Spleen (tissue), 11 donors: ENCODE data around the gene TMSB15A. TPM values are rescaled to one million over a fixed set of nuclear protein-coding genes. Genes with fewer than 3 reads are reported as not detected.
"Not testable (repeated sequence)": the region's sequence is repeated elsewhere in the genome, so short reads cannot be mapped to it uniquely, and the experiment has no call there.

Experiments used
- DNase-seq: peaks from one replicate; pipeline ENCODE4 v3.0.0-alpha.2; 2020
- H3K27ac ChIP-seq, 8 donors: fragments of 200-600 bp; sonication (generic) in 7 of 8; 1 replicate in 4 of 8; 2 replicates in 4 of 8; pipeline versions ENCODE4 v1.5.0 to v1.8.0; 2016 to 2021; ENCODE audit warnings: inconsistent platforms in 4 of 8, mild to moderate bottlenecking in 4 of 8, moderate library complexity in 1 of 8
- H3K27me3 ChIP-seq, 7 donors: fragments of 200-600 bp; sonication (generic) in 6 of 7; replicated peaks in 1 of 7; 1 replicate in 4 of 7; 2 replicates in 3 of 7; pipeline versions ENCODE4 v1.5.0 to v1.8.0; 2016 to 2021; ENCODE audit warnings: inconsistent platforms in 3 of 7, mild to moderate bottlenecking in 1 of 7
- H3K36me3 ChIP-seq, 6 donors: fragments of 200-600 bp; sonication (generic) in 5 of 6; 1 replicate in 4 of 6; 2 replicates in 2 of 6; pipeline versions ENCODE4 v1.5.0 to v1.8.0; 2016 to 2021; ENCODE audit warnings: inconsistent platforms in 2 of 6
- H3K4me1 ChIP-seq, 6 donors: fragments of 200-600 bp; sonication (generic) in 5 of 6; 1 replicate in 3 of 6; 2 replicates in 3 of 6; pipeline versions ENCODE4 v1.5.0 to v1.8.0; 2016 to 2021; ENCODE audit warnings: inconsistent platforms in 3 of 6
- H3K4me3 ChIP-seq, 8 donors: fragments of 200-600 bp; sonication (generic) in 7 of 8; 1 replicate in 4 of 8; 2 replicates in 4 of 8; pipeline versions ENCODE4 v1.5.0 to v1.8.0; 2016 to 2021; ENCODE audit warnings: inconsistent platforms in 4 of 8, mild to moderate bottlenecking in 4 of 8, moderate library complexity in 2 of 8
- H3K9me3 ChIP-seq, 8 donors: fragments of 200-600 bp; sonication (generic) in 7 of 8; 1 replicate in 4 of 8; 2 replicates in 4 of 8; pipeline versions ENCODE4 v1.5.0 to v1.8.0; 2016 to 2021; ENCODE audit warnings: inconsistent platforms in 4 of 8
- CTCF ChIP-seq, 11 experiments: fragments of 200-600 bp in 7 of 11; fragments of 450-650 bp in 4 of 11; sonication (generic) in 4 of 11; IDR thresholded peaks in 8 of 11; conservative IDR thresholded peaks in 3 of 11; 1 replicate in 7 of 11; 2 replicates in 4 of 11; pipeline versions ENCODE4 v1.4.0 to v1.8.0; 2016 to 2021; ENCODE audit warnings: antibody characterized with exemption in 11 of 11, inconsistent platforms in 4 of 11, mild to moderate bottlenecking in 1 of 11
- POLR2A ChIP-seq, 3 donors: fragments of 450-650 bp; IDR thresholded peaks; one replicate each; pipeline ENCODE4 v1.5.1; 2017; ENCODE audit warnings: antibody characterized with exemption in 3 of 3, mild to moderate bottlenecking in 1 of 3
- POLR2AphosphoS5 ChIP-seq, 3 donors: sonication (generic); formaldehyde crosslinking; IDR thresholded peaks; one replicate each; pipeline ENCODE4 v1.5.1; 2017; ENCODE audit warnings: antibody characterized with exemption in 3 of 3
- WGBS, 5 donors: extraction: QIAGEN DNeasy Blood & Tissue Kit in 3 of 5; methylation state at CpG; one replicate each; pipeline versions ENCODE4 v1.1.5 to v1.1.7; 2013 to 2018; 5-methylcytosine and 5-hydroxymethylcytosine counted together
- intact Hi-C: fragments of 100-400 bp; cut with DNase I; formaldehyde crosslinking; loops from one replicate; pipeline ENCODE4 v1.15.0; 2023; ENCODE audit warnings: low total_unique reads
- polyA plus RNA-seq, 3 donors: library from polyadenylated mRNA; stranded (reverse); fragments of 200-250 nt; gene quantifications; one replicate each; pipeline ENCODE4 v1.2.1, GENCODE V29; 2013
- total RNA-seq, 7 donors: library from RNA; depleted of rRNA in 3 of 7; stranded (reverse); fragments of >200 nt in 3 of 7; fragmentation: NEBNext Ultra II Directional in 4 of 7; extraction: Animal tissue kit (Norgen Biotek cat#: 25700) in 4 of 7; gene quantifications; one replicate each; pipeline versions ENCODE4 v1.1.0 to v1.2.1, GENCODE V29; 2016 to 2021
- donor health status: healthy with polysubstance abuse.
- donor health status: DM: no; HTN: no; CAD: no; lungs with moderate emphysema.
- donor health status: DM: no; HTN: no; CAD: no.
- donor health status: Bipolar disorder and iron deficiency.
- donor health status: healthy.
- donor health status: DM: no; HTN: no; CAD: no.
- donor health status: DM: yes; HTN: yes; CAD: no.

Gene TMSB15A
- total and polyA plus RNA-seq, 10 donors: 0.57 to 3.0 (median 1.0) TPM; not detected in 5

GRCh38 chrX:102548231-102548630 is 31.7 kb upstream of the TMSB15A start:
- no peaks in the 10 kb centered on the region for H3K36me3 ChIP-seq
- H3K27ac ChIP-seq: no peak overlapping the region
- no peak for TF ChIP-seq POLR2AphosphoS5 (IDR thresholded peaks at IDR 0.05)
- TF ChIP-seq POLR2A (IDR thresholded peaks at IDR 0.05): no peak
- TF ChIP-seq CTCF (IDR thresholded peaks at IDR 0.05 in 8 of 11, conservative IDR thresholded peaks at IDR 0.05 in 3 of 11): no peak
- DNase-seq: no peak
- no peaks in the 10 kb centered on the region for H3K4me1 ChIP-seq
- 82 to 98% (median 92%) methylated on average over 11 to 23 of the region's 23 CpGs for WGBS, 5 donors
- H3K4me3 ChIP-seq: no peak overlapping the region
- H3K27me3 ChIP-seq: peaks cover 0 to 15% (median 9%) of the 10 kb centered on the region in 7 donors
- H3K9me3 ChIP-seq: no peaks in the 10 kb centered on the region
- intact Hi-C loops: no loop called here

GRCh38 chrX:102546828-102547493 is 30.4 kb upstream of the TMSB15A start:
- Histone ChIP-seq H3K27me3 (peaks cover 0 to 15% (median 9%) of the 10 kb centered on the region in 7 donors), H3K4me1 (no peaks in the 10 kb centered on the region), H3K9me3 (no peaks in the 10 kb centered on the region), H3K36me3 (no peaks in the 10 kb centered on the region), H3K4me3 (peak overlapping the region in 3 of 8 donors; percentile 13 to 26 (median 16)), H3K27ac (no peak overlapping the region)
- no peak for TF ChIP-seq POLR2AphosphoS5 (IDR thresholded peaks at IDR 0.05)
- no peak for TF ChIP-seq POLR2A (IDR thresholded peaks at IDR 0.05)
- TF ChIP-seq CTCF (IDR thresholded peaks at IDR 0.05 in 8 of 11, conservative IDR thresholded peaks at IDR 0.05 in 3 of 11): no peak
- intact Hi-C loops: no loop called here
- DNase-seq: no peak
- 14 to 57% (median 34%) methylated on average over 24 to 35 of the region's 35 CpGs for WGBS, 5 donors

GRCh38 chrX:102546175-102546574 is 29.6 kb upstream of the TMSB15A start:
- H3K36me3 ChIP-seq, H3K4me1 ChIP-seq, H3K27ac ChIP-seq, intact Hi-C loops, DNase-seq, H3K9me3 ChIP-seq, H3K4me3 ChIP-seq: not testable (repeated sequence)
- peaks cover 0 to 16% (median 9%) of the 10 kb centered on the region in 7 donors for H3K27me3 ChIP-seq
- 69 to 86% (median 80%) methylated on average over 5 of the region's 5 CpGs for WGBS, 5 donors

- TF ChIP-seq POLR2A (IDR thresholded peaks at IDR 0.05): no peak
- TF ChIP-seq POLR2AphosphoS5 (IDR thresholded peaks at IDR 0.05): no peak
- TF ChIP-seq CTCF (IDR thresholded peaks at IDR 0.05 in 8 of 11, conservative IDR thresholded peaks at IDR 0.05 in 3 of 11): no peak
- Histone ChIP-seq H3K4me3 (no peak overlapping the region), H3K9me3 (peaks cover 0 to 3% (median 0%) of the 10 kb centered on the region in 8 donors), H3K27me3 (peaks cover 0 to 5% (median 0%) of the 10 kb centered on the region in 7 donors), H3K27ac (no peak overlapping the region), H3K4me1 (no peaks in the 10 kb centered on the region), H3K36me3 (no peaks in the 10 kb centered on the region)
- WGBS, 5 donors: 71 to 97% (median 85%) methylated on average over 2 of the region's 2 CpGs
- DNase-seq: no peak
- intact Hi-C loops: no loop called here
Observed at GRCh38 chrX:102535958-102536357, 19.4 kb upstream of the TMSB15A start.
